IPS-NIHi7 (cell line): ENCODE results near the gene GPR63.
"Not testable (repeated sequence)": the region's sequence is repeated elsewhere in the genome, so short reads cannot be mapped to it uniquely, and the experiment has no call there.

ENCODE experiments used
- DNase-seq: peaks from one replicate; pipeline ENCODE4 v3.0.0; 2012; ENCODE audit warnings: mixed read lengths; ENCODE audit errors: extremely low spot score

The GPR63 gene

DNA sequence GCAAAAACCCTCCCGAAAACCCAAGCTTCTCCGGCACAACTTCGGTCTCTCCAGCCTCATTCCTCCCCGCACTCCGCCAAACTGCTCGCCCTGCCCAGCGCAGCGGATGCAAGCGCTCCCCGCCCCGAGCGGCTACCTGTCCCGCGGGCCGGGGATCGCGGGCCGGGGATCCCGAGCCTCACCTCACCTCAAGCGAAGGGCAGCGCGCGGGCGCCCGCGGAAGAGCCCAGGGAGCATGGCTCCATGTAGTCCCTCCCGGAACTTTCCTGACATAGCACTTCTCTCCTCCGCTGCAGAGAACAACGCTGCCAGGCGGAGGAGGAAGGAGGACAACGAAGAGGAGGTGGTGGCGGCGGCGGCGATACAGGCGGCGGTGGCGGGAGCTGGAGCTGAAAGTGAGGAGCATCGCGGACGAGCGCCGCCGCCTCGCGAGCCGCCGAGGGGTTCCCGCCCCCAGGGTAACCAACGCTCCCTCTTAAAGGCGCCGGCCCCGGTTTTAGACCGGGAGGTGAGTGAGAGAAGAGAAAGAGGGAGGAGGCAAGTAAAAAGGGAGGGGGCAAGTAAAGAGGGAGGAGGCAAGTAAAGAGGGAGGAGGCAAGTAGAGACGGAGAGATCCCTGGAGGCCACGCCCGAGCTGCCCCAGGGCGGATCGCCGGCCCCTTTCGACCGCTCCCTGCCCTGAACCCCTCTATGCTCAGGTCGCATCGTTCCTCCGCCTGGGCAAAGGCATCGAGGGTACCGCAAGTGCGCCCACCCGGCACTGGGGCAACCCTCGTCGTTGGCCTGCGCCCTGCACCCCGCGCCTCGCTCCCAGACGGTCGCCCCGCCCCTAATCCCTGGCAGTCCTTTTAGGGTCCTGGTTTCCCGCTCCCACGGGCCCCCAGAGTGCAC, at the start of gene GPR63:
TSS of gene GPR63 (minus strand) at position 397 of the 891 bp plus-strand sequence. CDS start 37,746 bp downstream, outside the sequence.
- DNase-seq: peak; percentile 91

DNA sequence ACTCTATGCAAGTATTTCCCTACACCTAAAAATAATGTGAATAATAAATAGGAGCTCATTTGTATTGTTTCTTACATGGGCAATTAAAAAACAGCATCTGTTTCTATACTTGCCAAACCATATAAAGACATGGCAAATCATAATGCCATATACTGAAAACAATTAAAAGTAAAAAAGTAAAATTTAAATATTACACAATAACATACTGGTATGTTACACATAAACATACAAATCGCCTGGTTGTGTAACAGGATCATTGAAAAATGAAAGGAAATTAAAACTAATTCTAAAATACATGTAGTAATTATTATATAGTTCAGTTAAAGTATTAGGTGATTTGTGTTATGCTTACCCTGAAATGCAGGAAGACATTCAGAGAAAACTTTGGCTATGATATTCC, 49.2 kb upstream of the GPR63 start:
- no peak for DNase-seq

DNA sequence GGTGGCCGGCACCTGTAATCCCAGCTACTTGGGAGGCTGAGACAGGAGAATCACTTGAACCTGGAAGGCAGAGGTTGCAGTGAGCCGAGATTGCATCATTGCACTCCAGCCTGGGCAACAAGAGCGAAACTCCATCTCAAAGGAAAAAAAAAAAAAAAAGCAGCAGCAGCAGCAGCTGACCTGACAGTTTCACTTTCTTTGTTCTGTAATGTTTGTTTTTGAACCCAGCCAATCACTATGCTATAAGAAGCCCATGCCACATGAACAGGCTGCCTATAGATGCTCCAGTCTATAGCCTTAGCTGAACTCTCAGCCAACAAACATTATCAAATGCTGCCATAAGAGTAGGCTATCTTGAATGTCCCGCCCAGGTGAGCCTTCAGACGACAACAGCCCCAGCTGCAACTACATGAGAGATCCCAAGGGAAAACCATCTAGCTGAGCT, 47.9 kb upstream of the GPR63 start:
- DNase-seq: not testable (repeated sequence)

DNA sequence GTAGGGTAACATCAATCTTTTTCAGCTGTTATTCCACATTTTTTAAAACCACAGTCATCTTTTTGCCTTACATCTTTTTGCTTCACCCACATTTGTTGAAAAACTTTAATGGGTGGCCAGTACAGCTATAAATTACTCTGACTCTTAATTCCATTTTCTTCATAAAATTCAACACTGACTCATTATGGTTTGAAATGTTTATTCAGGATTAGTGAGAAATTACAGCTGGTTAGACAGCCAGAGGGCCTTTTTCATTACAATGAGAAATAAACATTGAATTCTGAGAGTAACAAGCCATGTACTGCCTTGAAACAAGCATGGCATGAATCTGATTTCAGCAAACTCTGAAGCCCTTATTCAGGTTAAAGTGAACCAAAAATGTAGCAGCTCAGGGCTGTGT, 40.9 kb upstream of the GPR63 start:
- DNase-seq: no peak

- no peak for DNase-seq
Measured at GRCh38 chr6:96876886-96877545, 39.7 kb upstream of the GPR63 start.

- DNase-seq: no peak
Measured at GRCh38 chr6:96872976-96873375, 35.7 kb upstream of the GPR63 start.

- no peak for DNase-seq
Measured at GRCh38 chr6:96865055-96865405, 27.8 kb upstream of the GPR63 start.

DNA sequence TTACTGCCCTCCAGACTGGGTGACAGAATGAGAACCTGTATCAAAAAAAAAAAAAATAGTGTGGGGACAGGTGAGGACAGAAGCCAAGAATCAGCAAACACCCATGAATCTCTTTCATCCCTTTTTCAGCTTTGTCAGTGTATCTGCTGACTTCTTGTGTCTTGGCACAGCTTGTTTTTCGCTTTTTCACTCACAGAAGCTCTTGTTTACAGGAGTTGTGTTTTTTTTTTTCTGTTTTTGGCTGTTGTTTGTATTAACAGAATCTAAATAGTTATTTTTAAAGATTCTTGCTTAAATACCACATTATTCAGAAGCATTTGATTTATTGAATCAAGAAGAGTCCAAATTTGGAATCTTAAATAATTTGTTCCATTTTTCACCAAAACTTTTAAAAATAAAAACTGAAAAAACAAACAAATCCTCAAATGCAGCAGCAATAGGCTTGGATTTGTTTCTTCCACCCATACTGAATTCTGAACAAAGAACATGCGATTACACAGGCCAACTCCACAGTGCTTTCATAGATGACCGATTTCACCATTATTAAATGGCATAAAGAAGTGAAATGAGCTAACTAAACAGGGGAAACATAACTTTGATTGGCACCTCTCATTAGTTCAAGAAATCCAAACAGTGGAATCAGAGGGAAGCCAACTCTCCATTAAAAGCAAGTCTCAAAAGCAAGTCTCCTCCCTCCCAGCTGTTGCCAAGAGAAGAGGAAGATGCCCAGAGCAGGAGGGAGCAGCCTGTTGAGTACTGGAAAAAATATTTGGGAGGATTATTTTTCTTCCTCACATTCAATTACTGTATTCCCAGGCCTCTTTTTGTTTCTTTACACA, 27.2 kb upstream of the GPR63 start:
- no peak for DNase-seq

- DNase-seq: no peak
Measured at GRCh38 chr6:96862560-96862959, 25.3 kb upstream of the GPR63 start.

- no peak for DNase-seq
Measured at GRCh38 chr6:96861588-96861987, 24.3 kb upstream of the GPR63 start.

DNA sequence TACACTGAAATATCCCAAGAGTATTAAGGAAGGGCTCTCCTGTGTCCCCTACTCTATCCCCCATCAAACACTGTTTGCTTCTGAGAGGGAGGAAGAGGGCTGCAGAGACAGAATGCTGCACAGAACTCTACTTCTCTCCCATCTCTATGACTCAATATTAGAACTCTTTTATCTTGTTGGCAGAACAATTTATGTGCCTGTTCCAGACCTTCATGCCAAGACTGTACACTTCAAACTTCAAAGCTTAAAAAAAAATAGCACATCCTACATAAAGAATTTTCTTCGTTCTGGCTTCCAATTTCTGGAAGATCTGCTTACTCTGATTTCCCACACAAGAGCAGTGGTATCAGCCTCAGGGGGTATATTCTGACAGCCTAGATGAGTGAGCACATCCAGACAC, 19.6 kb upstream of the GPR63 start:
- no peak for DNase-seq

- no peak for DNase-seq
Measured at GRCh38 chr6:96853083-96853482, 15.8 kb upstream of the GPR63 start.

GRCh38 chr6:96852605-96853004, 15.3 kb upstream of the GPR63 start:
- DNase-seq: no peak

DNA sequence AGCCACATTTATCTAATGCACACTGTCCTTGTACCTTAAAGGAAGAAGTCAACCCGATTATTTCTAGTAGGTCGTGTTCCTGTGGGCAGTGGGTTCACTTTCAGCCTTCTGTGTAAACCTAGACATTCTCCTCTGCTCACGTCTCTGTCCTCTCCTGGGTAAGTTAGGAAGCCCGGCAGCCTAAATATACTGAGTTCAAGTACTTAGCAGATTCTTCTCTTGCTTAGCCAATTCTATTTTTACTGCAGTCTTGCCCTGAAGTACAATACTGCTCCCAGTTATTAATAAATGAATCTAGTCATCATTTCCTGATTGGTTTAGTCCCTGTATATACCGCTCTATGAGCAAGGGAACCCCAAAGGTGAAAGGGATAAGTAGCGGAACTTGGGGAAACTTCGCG, 14.6 kb upstream of the GPR63 start:
- no peak for DNase-seq

GRCh38 chr6:96849615-96850014, 12.3 kb upstream of the GPR63 start:
- no peak for DNase-seq

GRCh38 chr6:96844530-96844929, 7.3 kb upstream of the GPR63 start:
- DNase-seq: no peak

- no peak for DNase-seq
Measured at GRCh38 chr6:96841345-96841744, 4.1 kb upstream of the GPR63 start.

DNA sequence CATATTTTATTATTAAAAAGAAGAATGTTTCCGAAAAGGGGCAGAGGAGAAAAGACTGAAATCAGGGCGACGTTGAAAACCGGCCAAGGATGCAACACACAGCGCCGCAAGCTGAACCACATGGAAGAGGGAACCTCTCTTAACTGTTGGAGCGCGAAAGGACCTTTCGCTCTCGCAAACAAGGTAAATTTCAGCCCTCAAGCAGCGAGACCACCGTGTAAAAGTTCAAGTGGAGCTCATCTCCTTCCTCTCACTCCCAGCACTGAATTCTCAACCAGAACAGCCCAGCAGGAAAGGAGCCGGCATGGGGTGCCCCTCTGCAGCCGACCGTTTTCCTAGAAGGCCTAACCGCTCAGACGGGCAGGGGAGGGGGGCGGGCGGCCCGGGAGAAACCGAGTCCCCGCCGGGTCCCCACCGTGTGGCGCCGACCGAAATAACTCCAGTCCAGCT, 621 bp downstream of the GPR63 start:
- DNase-seq: peak; percentile 56

DNA sequence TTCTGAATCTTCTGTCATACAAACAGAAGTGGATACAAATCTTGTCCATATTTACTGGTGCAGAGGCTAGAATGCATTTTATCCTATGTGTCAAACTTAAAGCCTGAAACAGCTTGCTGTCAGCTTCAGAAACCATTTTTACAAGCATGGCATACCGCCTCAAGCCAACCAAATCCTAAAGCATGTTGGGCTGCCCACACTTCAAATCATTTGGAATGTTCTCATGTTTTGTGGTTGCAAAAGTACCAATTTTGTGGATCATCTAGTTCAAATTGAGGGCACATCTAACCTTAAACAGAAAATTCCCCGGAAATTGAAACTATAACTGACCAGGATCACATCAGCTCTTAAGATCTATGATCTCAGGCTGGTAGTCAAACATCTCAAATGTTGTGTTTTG, 3.2 kb downstream of the GPR63 start:
- no peak for DNase-seq

DNA sequence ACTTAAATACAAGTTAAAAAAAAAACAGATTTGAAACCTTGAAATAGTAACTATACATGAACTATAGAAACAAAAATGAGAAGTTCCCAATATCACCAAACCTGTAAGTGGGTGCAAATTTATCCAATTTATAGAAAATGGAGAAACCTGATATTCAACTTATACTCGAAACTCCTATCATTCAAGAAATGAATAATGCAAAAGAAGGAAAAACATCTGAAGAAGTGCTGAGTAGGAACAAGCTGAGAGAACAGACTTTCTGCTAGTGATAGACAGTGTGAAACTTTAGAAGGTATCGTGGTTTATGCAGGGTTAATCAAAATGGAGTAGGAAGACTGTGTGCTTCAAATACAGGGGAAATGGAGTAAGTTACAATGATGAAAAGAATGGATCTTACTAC, 4.5 kb downstream of the GPR63 start:
- no peak for DNase-seq

- no peak for DNase-seq
Measured at GRCh38 chr6:96826865-96827264, 10.4 kb downstream of the GPR63 start.

GRCh38 chr6:96823743-96824142, 13.5 kb downstream of the GPR63 start:
- DNase-seq: no peak
